SK-N-SH treated with all-trans-retinoic acid at 6 μM for 48 hours (cell line): ENCODE measurements around the gene GPSM3.

Experiments used
- ATAC-seq: fragments of 200-7000 bp; cut with Tn5 transposase; 3 replicates; pipeline ENCODE4 v1.9.1; 2020; ENCODE audit warnings: mild to moderate bottlenecking, moderate library complexity
- ARNTL ChIP-seq: fragments of 450-650 bp; formaldehyde crosslinking; IDR thresholded peaks from 2 replicates; pipeline ENCODE4 v1.5.0; 2020; ENCODE audit warnings: low read depth, mild to moderate bottlenecking, moderate library complexity, borderline replicate concordance
- BACH2 ChIP-seq: fragments of 250-450 bp; sonication (Bioruptor Pico); IDR thresholded peaks from 2 replicates; pipeline ENCODE4 v1.9.0; 2021; ENCODE audit warnings: mild to moderate bottlenecking, borderline replicate concordance
- CREB5 ChIP-seq: fragments of 250-450 bp; sonication (Bioruptor Pico); IDR thresholded peaks from 2 replicates; pipeline ENCODE4 v1.5.1; 2020; ENCODE audit warnings: low read depth, mild to moderate bottlenecking, moderate library complexity
- CSDC2 ChIP-seq: fragments of 250-450 bp; sonication (Bioruptor Pico); IDR thresholded peaks from 2 replicates; pipeline ENCODE4 v1.5.0; 2020; ENCODE audit warnings: mild to moderate bottlenecking, moderate library complexity
- CSRNP3 ChIP-seq: fragments of 250-450 bp; sonication (Bioruptor Pico); IDR thresholded peaks from 2 replicates; pipeline ENCODE4 v1.5.1; 2021; ENCODE audit warnings: mild to moderate bottlenecking, moderate library complexity
- ESRRG ChIP-seq: fragments of 250-450 bp; sonication (Bioruptor Pico); IDR thresholded peaks from 2 replicates; pipeline ENCODE4 v1.6.1; 2021; ENCODE audit warnings: mild to moderate bottlenecking
- GLIS3 ChIP-seq: fragments of 250-450 bp; sonication (Bioruptor Pico); IDR thresholded peaks from 2 replicates; pipeline ENCODE4 v1.5.0; 2020; ENCODE audit warnings: mild to moderate bottlenecking, moderate library complexity
- ISL1 ChIP-seq: fragments of 250-450 bp; sonication (Bioruptor Pico); IDR thresholded peaks from 2 replicates; pipeline ENCODE4 v2.1.2; 2022; ENCODE audit warnings: mild to moderate bottlenecking, moderate library complexity
- OSR1 ChIP-seq: fragments of 250-450 bp; sonication (Bioruptor Pico); IDR thresholded peaks from 2 replicates; pipeline ENCODE4 v1.8.0; 2022; ENCODE audit warnings: moderate library complexity, mild to moderate bottlenecking, inconsistent platforms
- PPARA ChIP-seq: fragments of 250-450 bp; sonication (Bioruptor Pico); IDR thresholded peaks from 2 replicates; pipeline ENCODE4 v1.5.0; 2020; ENCODE audit warnings: mild to moderate bottlenecking, borderline replicate concordance
- RARB ChIP-seq: fragments of 250-450 bp; sonication (Bioruptor Pico); IDR thresholded peaks from 2 replicates; pipeline ENCODE4 v1.8.0; 2021; ENCODE audit warnings: mild to moderate bottlenecking, moderate library complexity
- TCF4 ChIP-seq: fragments of 250-450 bp; sonication (Bioruptor Pico); IDR thresholded peaks from 2 replicates; pipeline ENCODE4 v1.8.0; 2021; ENCODE audit warnings: mild to moderate bottlenecking, moderate library complexity, borderline replicate concordance
- TOX ChIP-seq: fragments of 250-450 bp; sonication (Bioruptor Pico); IDR thresholded peaks from 2 replicates; pipeline ENCODE4 v1.8.0; 2021; ENCODE audit warnings: mild to moderate bottlenecking, moderate library complexity, borderline replicate concordance
- ZFP3 ChIP-seq: fragments of 250-450 bp; sonication (Bioruptor Pico); IDR thresholded peaks from 2 replicates; pipeline ENCODE4 v1.5.0; 2020; ENCODE audit warnings: mild to moderate bottlenecking, moderate library complexity
- ZFP30 ChIP-seq: fragments of 450-650 bp; formaldehyde crosslinking; IDR thresholded peaks from 2 replicates; pipeline ENCODE4 v1.5.0; 2022; ENCODE audit warnings: mild to moderate bottlenecking, moderate library complexity
- ZNF565 ChIP-seq: fragments of 450-650 bp; formaldehyde crosslinking; conservative IDR thresholded peaks from 2 replicates; pipeline ENCODE4 v1.5.0; 2020; ENCODE audit warnings: low read depth, mild to moderate bottlenecking, moderate library complexity
- ZNF70 ChIP-seq: fragments of 450-650 bp; formaldehyde crosslinking; IDR thresholded peaks from 2 replicates; pipeline ENCODE4 v1.5.0; 2020; ENCODE audit warnings: mild to moderate bottlenecking, moderate library complexity
- ZNF8 ChIP-seq: fragments of 450-650 bp; formaldehyde crosslinking; IDR thresholded peaks from 2 replicates; pipeline ENCODE4 v1.5.0; 2020; ENCODE audit warnings: mild to moderate bottlenecking, moderate library complexity
- TF ChIP-seq, protein P1 (sequence below): fragments of 250-450 bp; sonication (Bioruptor Pico); IDR thresholded peaks from 2 replicates; pipeline ENCODE4 v1.8.0; 2021; ENCODE audit warnings: low read depth, mild to moderate bottlenecking, moderate library complexity, borderline replicate concordance

The GPSM3 gene

GRCh38 chr6:32191696-32192607 lies 491 bp downstream of the GPSM3 start:
- no peak for TF ChIP-seq ARNTL (CRISPR knock-in tag)
- no peak for TF ChIP-seq GLIS3 (CRISPR knock-in tag)
- no peak for TF ChIP-seq ZFP30 (CRISPR knock-in tag)
- TF ChIP-seq CSRNP3 (CRISPR knock-in tag): no peak
- no peak for TF ChIP-seq PPARA (CRISPR knock-in tag)
- no peak for TF ChIP-seq TOX (CRISPR knock-in tag)
- TF ChIP-seq ESRRG: no peak
- TF ChIP-seq, protein P1, sequence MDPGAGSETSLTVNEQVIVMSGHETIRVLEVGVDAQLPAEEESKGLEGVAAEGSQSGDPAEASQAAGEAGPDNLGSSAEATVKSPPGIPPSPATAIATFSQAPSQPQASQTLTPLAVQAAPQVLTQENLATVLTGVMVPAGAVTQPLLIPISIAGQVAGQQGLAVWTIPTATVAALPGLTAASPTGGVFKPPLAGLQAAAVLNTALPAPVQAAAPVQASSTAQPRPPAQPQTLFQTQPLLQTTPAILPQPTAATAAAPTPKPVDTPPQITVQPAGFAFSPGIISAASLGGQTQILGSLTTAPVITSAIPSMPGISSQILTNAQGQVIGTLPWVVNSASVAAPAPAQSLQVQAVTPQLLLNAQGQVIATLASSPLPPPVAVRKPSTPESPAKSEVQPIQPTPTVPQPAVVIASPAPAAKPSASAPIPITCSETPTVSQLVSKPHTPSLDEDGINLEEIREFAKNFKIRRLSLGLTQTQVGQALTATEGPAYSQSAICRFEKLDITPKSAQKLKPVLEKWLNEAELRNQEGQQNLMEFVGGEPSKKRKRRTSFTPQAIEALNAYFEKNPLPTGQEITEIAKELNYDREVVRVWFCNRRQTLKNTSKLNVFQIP (CRISPR knock-in tag): no peak
- TF ChIP-seq BACH2 (CRISPR knock-in tag): no peak
- no peak for TF ChIP-seq TCF4
- no peak for TF ChIP-seq OSR1 (CRISPR knock-in tag)
- TF ChIP-seq RARB (CRISPR knock-in tag): no peak
- TF ChIP-seq ZNF8: no peak
- TF ChIP-seq CREB5: no peak

DNA sequence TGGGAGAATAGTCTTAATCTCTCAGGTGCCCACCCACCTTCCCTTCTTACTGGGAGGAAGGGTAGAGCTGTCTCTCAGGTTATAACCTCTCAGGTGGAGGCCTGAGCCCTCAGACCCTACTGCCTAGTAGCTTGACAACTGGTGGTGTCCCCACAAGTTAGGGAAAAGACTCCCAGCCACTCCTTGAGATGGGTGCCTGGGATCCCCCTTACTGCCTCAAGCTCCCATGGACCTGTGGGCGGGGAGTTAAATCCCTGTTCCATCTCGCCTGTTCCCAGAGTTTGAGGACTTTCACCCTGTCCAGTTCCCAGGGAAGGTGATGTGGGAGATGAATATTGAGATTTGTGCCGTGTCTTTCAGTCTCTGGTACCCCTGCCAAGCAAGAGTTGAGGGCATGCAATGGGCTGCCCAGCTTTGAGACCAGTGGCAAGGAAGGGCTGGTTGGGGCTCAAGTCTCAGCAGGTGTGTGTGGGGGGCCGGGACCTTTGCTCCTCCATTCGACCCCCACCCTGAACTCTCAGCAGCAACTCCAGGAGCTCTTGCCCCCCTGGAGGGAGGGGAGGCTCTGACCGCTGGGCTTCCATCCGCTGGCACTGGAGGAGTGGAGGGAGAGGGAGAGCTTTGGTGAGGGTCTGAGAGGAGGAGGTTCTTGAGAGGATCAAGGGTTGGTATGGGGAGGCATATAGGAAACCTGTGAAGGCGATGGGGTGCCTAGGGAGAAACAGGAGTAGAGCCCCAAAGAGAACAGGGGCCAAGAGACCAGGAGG lies 1.3 kb downstream of the GPSM3 start:
- no peak for ATAC-seq
- TF ChIP-seq CSRNP3 (CRISPR knock-in tag) (no peak), CREB5 (no peak)

More at GRCh38 chr6:32191696-32192607, 491 bp downstream of the GPSM3 start:
- ATAC-seq: no peak

- no peak for TF ChIP-seq ZNF70 (CRISPR knock-in tag)
- no peak for TF ChIP-seq ISL1 (CRISPR knock-in tag)
- TF ChIP-seq TCF4: no peak
- no peak for TF ChIP-seq ZNF8
- TF ChIP-seq ZNF565 (CRISPR knock-in tag): no peak
- no peak for TF ChIP-seq OSR1 (CRISPR knock-in tag)
- no peak for TF ChIP-seq CSDC2
- no peak for TF ChIP-seq ZFP3
- no peak for TF ChIP-seq TOX (CRISPR knock-in tag)
- ATAC-seq: peak; percentile 61
Measured at GRCh38 chr6:32190054-32190851, 2.2 kb downstream of the GPSM3 start, which contains the start of gene PBX2. TSS of gene PBX2 (minus strand) at chr6:32190202. CDS start at chr6:32189915, 287 bp downstream.
